ENCODE measurements around the gene EXOC3L1.

- TF ChIP-seq CTCF (IDR thresholded peaks at IDR 0.05), result no peak
- TF ChIP-seq EP300 (IDR thresholded peaks at IDR 0.05; ENCODE audit: low read depth), result no peak
Measured at GRCh38 chr16:67164599-67165061, 25.3 kb downstream of the EXOC3L1 start, which contains the start of gene HSF4.
